ENCODE data around the gene SCAF4.

DNA sequence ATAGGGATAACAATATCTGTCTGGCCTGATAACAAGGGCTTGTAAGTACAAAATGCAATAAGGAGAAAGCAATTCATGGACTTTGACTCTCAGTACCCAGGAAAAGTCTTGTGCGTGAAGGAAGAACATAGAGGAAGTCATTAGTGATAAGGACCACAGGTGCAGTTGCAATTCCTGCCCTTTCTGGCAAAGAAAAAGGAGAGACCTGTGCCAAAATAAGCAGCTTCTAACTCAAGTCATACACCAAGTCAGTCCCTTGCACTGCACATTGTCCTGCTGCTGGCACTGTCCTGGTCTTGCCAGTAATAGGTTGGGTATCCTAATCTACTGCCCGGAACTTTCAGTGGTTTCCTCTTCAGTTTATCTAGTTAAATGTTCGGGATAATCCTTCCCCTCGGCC is 87.3 kb downstream of the SCAF4 start:
- TF ChIP-seq EP300 (IDR thresholded peaks at IDR 0.05; ENCODE audit: low read depth): no peak
- no peak for TF ChIP-seq CTCF (IDR thresholded peaks at IDR 0.05)

Measured in transverse colon (tissue), 3 donors.